Stromal cell of bone marrow (primary cell): Measurements from ENCODE around the gene CHPT1.

Experiments
- DNase-seq: peaks from one replicate; pipeline ENCODE4 v3.0.0-alpha.2; 2012; ENCODE audit warnings: low read depth

Gene CHPT1

DNA sequence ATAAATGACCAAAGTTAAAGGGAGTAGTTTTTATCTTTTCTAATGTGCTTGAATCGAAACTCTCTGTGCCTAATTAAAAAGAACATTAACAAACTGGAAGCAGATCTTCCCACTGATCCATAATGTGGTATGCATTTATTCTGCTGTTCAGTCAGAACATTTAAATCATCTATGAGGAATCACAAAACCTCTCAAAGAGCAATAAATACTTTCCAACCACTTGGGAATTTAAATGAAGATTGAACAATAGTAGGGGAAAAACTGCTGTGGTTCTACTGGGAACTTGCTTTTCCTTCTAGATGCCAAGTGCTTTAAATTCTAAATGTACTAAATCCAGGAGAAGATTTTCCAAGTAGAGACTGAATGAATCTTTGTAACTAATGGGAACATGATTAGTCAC is 12.3 kb upstream of the CHPT1 start:
- no peak for DNase-seq

DNA sequence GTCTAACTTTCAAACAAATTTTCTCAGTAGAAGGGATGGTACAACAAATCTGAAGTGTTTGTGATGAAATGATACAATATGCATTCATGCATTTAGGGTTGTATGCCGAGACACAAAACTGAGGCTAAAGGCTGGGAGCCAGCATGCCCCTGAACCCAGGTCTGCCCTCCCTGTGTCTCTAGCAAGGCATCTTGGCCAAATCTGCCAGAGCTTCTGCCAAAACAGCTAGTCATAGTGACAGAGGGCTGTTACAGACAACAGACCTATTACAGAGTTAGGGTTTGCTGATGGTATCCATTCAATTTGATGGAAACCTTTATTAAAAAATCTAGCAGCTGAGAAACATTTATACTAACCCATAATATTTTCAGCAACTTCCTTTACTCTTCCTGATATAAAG is 11.3 kb upstream of the CHPT1 start:
- DNase-seq = no peak

DNA sequence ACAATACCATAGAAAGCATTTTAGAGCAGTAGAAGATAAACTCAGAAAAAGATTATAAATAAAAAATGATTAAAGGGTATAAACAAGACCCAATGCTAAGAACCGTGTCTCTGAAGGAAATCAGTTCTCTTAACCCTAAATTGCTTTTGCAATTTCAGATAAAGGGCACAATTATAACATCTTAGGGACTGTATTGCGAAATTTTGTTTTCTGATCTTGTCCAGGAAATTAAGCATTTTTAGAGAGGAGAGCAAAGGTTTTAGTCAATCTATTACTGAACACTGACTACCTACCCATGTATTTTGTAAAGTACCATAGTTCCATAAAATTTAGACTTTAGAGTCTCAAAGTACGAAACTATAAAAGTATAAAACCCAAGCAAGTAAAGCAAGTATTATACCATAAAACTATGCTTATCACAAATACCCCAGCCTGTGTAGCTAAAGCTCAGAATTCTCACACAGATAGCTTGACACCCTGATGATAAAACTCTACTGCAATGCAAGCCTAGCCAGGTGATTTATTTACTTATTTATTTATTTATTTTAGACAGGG is 6.8 kb upstream of the CHPT1 start:
- DNase-seq = no peak

DNA sequence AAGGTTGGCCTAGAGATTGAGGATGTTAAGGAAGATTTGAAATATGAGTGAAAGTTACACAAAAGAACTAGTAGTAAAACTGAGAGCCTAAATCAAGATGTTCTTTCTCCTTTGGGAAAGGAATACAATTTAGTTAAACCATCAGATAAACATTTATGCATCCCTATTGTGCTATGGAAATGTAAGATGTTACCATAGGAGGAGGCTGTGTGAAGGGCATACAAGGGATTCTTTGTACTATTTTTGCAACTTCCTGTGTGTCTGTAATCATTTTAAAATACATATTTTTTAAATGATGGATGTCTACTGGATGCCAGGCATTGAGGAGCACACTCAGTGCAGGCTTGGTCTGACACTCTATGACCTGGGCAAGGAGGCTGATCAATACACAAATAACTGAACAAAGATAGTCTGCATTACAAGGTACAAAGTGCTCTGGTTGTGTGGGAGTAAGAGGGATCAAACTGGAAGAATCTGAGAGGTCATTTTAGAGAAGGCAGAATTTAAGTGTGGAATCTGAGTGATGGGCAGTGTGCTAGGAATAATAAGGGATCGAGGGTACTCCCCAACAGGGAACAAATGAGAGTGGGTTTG is 5.8 kb upstream of the CHPT1 start:
- no peak for DNase-seq

DNA sequence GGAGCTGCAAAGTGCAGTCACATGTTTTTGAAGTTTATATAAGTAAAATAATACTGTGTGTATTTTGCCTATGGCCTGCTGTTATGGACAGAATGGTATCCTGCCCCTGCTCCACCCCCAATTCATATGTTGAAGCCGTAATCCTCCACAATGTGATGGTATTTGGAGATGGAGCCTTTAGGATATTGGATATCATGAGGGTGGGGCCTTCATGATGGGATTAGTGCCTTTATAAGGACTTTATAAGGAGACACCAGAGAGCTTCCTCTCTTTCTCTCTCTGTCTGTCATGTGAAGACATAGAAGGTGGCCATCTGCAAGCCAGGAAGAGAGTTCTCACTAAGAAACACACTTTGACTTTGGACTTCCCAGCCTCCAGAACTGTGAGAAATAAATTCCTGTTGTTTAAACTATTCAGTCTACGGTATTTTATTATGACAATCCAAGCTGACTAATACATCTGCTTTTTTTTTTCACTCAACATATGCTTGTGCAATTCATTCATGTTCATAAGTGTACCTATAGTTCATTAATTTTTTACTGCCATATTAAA is 3.1 kb upstream of the CHPT1 start:
- DNase-seq = no peak

DNA sequence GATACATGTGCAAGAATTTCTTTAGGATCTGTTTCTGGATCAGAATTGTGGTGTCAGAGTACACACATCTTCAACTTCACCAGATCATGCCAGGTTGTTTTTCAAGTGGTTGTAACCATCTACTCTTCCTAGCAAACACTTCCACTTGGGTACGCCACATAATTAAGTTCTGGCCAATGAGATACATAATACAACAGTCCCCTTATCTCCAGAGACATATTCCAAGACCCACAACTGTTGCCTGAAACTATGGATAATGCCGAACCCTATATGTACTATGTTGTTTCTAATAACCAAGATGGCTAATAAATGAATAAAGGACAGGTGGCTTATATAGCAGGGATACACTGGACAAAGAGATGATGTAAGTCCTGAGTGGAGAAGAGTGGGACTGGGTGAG is 2.5 kb upstream of the CHPT1 start:
- no peak for DNase-seq

DNA sequence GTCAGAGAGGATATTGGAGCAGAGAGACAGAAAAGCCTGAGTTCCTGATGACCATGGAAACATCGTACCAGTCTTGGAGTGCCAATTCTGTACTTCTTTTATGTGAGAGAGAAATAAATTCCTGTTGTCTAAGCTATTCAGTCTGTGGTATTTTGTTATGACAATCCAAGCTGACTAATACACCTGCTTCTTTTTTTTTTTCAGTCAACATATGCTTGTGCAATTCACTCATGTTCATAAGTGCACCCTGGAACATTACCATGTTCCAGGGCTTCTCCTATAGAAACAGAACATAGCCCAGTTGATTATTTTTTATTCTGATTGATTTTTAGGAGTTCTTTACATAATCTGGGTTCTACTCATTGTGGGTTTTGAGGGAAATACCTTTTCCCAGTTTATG is 1.7 kb upstream of the CHPT1 start:
- no peak for DNase-seq

DNA sequence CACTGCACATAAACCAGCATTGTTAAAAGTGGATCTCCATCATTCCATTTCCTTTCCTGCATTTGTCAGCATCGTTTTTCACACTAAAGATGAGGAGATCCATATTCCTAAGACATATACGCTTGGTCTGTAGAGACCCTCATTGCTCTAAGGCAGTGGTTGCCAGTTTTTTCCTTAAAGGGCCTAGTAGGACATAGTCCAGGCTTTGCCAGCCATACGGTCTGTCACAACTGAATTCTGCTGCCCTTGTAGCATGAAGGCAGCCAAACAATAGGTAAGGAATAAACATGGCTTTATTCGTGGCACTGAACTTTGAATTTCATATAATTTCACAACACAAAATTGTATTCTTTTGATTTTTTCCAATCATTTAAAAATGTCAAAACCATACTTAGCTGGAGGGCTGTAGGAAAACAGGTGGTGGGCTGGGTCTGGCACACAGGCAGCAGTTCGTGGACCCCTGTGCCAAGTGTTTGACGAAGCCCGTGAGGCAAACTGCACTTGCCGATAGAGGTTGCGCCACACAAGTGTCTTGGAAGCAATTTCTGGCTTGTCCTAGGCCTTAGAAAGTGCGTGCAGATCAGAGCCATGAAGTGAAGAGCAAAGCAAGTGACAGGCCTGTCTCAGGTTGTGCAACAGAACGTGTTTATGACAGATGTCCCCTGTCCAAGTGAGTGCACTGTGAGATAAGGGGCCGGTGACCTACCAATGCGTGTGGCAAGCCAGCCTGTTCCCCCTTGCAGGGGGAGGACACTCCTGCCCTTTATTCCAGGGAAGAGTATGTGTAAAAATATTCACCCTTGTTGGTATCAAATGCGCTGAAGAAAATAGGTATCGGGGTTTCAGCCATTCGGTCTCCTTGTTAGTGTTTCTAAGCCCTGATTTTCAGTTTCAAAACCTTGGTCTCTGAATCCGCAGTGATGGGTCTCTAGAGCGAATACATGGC is 916 bp upstream of the CHPT1 start:
- DNase-seq = no peak

DNA sequence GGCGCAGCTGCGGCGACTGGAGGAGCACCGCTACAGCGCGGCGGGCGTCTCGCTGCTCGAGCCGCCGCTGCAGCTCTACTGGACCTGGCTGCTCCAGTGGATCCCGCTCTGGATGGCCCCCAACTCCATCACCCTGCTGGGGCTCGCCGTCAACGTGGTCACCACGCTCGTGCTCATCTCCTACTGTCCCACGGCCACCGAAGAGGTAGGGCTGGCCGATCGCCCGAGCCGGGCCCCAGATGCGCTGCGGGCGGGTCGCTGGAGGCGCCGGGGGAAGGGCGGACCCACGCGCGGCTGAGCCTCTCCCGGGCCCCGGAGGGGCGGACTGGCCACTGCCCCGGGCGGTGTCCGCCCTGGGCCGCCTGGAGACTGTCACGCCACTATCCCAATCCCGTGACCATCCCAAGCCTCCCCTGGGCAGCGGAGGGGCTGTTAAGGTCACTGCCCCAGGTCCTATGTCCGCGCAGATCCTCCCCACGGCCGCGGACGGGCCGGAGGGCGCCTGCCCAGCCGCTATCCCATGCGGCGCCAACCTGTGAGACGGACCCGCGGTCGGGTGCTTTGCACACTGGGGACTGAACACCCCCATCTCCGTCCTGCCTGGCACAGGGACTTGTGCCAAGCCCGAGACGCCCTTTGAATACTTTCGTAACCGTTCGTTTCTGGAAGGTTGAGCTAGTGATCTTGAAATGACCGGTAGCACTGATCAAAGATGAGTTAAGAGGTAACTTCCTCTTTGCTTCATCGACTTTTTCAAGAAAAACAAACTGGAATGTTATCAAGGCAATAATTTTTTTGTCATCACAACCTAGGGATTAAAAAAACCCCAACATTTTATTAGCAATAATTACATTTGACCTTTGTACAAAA is 725 bp downstream of the CHPT1 start:
- no peak for DNase-seq

DNA sequence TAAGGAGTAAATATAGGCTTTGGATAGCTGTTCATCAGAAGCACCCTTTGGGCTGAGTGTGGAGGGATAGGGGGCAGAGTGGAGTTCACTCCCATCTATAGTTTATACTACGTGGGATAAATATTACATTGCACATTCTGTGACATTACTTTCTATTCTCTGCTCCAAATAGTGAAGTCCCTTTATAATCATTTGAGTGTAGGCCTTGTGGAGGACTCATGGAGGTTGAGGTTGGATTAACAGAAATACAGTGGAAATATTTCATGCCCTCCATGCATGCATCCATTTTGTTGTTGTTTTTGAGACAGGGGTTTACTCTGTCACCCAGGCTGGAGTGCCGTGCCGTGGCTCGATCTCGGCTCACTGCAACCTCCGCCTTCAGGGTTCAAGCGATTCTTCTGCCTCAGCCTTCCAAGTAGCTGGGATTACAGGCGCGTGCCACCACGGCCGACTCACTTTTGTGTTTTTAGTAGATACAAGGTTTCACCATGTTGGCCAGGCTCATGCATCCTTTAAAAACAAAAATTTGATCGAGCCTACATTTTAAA is 1.4 kb downstream of the CHPT1 start:
- no peak for DNase-seq

DNA sequence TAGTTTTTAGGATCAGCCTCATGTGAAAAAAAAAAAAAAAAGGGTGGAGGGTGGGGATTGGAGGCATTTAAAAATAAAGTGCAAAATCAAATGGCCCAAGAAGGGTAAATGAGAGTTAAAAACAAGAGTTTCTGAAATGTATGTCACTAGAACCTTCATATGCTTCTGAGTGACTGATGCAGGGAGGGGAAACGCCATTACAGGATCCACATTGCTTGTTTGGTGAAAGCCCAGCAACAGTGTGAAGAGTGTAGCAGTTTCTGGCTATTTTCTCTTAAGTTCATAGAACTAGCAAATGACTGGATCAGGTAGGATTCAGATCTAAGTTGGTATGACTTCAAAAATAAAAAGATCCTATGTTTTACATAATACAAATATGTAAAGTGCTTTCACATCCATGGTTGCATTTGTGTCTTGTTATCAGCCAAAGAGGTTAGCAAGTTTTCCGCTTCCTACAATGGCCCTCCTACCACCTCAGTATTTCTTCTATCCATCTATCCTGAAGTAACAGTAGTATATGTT is 2.9 kb downstream of the CHPT1 start:
- no peak for DNase-seq

DNA sequence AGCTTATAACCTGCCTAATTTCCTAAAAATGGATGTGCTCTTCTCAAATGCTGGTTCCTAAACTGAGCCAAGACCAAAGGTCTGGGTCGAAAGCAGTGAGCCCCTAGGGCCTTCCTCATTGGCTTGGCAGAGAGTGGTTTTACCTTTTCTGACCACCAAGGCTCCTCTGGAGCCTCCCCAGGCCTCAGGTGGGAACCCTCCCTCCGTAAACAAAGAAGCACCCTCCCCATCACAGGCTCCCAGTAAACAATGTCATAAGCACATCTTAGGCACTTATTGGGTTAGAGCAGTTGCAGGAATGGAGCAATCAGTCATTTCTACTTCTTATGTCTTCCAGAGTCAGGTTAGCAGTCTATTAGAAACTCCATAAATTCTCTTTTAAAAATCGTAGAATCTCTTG is 6.0 kb downstream of the CHPT1 start:
- no peak for DNase-seq

DNA sequence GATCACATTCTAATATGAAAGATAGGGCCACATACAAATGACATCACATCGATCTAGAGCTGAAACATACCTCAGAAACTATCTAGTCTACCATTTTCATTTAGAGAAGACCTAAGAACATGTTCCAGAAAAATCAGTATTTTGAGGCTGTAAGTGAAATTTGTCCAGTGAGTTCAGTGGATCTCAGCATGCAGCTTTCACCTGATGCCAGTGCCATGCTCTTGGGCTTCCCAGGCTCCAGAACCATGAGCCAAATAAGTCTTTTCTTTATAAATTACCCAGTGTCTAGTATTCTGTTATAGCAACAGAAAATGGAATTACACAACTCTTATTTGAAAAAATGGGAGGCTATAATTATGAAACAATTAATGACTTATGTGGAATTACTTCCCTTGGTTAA is 9.0 kb downstream of the CHPT1 start:
- DNase-seq = no peak

DNA sequence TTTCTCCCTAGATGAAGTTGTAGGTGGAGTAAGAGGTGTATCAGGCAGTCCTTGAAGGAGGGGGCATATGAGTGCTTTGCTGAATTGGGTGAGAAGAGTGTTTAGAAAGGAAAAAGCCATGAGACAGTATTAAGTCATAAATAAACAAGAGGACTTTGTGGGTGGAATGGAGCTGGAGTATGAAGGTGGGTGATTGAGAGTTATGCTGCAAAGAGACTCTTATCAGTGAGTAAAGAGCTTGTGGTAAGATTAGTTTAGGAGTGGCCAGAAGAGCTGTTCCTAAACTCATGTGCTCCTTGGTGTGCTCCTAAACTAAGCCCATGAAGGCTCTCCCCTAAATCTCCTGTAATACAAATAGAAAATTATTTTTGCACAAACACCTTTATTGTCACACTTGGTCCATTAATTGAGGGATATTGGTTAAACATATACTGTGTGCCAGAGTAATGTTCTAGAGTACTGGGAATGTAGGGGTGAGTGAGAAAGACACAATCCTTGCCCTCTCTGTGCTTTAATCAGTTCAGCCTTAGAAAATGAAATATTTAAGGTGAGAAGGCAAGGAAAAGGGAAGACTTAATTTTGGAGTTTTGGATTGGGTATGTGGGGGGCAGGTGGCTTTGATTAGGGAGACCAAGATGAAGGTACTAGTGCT is 9.8 kb downstream of the CHPT1 start:
- no peak for DNase-seq

DNA sequence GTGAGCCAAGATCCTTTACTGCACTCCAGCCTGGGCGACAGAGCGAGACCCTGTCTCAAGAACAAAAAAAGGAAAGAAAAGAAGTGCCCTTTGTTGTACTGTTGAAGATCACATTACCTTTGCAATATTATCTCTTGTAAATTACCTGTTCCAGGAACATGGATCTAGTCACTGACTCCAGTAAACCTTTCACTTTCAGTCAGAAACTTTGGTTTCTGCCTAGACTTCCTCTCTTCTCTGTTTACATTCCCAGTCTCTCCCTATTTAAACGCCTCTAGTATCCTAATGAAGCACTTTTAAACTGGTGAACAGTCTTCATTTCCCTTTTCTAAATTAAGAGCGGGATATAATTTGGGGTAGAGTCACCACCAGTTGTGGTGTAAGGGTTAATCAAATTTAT is 12.8 kb downstream of the CHPT1 start:
- DNase-seq = no peak

DNA sequence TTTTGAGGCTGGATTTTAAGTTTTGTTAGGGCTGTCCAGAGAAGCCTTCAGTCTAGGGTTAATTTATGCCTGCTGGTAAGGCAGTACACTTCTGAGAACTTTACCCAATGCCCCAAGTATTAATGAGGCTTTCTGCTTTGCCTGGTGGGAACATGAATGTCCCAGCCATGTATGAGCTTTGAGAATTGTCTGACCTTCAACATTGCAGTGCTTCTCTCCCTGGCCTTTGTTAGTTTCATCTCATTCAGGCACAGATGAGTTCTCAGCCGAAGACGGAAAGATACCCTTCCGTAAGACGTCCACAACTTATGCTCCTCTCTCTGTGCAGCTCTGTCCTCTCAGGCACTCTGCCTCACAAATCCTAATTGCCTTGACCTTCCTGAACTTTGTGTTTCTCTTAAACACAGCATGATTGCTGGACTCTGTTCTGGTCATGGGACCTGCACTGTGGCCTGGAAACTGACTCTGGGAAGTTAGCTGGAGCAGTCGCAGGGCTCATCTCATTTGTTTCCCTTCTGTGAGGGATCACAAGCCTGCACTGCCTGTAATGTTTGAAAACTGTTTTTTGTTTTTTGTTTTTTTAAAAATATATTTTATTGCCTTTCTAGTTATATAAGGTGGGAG is 15.7 kb downstream of the CHPT1 start:
- DNase-seq = peak; percentile 22

DNA sequence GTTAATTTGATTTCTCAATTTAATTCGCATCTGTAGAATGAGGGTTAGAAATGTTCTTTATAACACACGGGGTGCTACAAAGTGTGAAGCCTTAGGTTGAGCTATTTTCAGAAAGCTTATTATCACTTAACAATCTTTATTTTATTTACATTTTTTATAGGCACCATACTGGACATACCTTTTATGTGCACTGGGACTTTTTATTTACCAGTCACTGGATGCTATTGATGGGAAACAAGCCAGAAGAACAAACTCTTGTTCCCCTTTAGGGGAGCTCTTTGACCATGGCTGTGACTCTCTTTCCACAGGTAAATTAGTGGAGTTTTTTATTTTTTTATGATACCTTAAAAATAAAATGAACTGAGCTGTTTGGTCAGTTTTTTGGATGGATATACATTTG is 16.5 kb downstream of the CHPT1 start:
- DNase-seq = no peak

DNA sequence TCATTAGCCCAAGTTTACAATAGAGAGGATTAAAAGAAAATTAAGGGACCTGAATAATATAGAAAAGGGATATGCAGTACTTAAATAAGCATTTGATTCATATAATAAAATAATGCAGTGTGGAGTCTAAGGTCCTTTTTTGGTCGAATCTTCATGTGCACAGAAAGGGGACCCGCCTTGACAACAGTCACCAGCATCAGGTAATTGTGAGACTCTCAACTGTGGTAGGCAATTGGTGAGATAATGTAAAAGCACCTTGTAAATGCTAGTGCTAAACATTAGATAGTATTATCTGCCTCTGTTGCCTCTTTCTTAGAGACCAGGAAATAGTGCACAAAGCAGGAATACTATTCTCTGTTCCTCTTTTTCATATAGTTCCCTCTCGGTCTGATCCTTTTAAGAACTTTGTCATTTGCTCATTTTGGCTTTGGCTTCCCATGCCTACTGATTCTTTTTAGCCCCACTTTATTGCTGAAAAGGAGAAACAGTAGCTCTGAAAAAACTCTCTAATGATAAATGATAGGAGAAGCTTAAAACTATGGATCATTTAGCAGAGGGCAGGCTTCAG is 17.5 kb downstream of the CHPT1 start:
- no peak for DNase-seq

DNA sequence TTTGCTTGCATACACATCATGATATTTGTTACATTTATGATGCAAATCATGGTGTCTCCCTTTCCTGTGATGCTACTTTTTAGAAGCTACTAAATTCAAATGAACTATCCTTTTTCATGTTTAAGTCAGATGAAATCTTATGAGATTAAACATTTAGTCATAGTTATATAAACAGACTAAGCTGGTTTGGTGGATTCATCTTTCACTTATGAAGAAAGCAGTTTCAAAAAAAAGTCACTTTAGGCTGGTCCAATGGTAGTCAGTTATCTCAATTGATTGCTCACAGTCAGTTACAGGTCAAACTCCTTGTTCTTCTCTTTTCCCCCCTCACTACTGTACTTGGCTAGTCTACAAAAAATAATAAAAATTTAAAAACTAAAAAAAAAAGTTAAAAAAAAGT is 22.1 kb downstream of the CHPT1 start:
- no peak for DNase-seq

DNA sequence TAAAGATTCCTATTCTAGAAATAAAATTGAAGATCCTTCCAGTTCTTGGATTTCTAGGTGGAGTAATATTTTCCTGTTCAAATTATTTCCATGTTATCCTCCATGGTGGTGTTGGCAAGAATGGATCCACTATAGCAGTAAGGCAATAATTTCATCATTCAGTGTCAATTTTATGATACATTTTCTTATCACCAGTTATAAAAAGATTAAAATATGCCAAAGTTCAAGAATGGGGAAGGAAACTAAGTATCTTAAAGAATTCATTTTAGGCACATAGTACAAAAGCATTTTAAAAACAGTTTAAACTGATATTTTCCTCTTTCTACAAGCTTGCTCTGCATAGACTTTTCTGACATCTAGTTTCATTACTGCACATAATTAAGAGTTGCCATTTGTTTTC is 22.7 kb downstream of the CHPT1 start:
- DNase-seq = no peak
